GM12801 (cell line): ENCODE measurements around the gene PNPLA1.

ENCODE experiments used
- CTCF ChIP-seq: IDR thresholded peaks from one replicate; pipeline ENCODE4 v1.5.1; 2011; ENCODE audit warnings: control low read depth; ENCODE audit not compliant: insufficient read length; ENCODE audit errors: extremely low read depth

PNPLA1 gene

GRCh38 chr6:36357872-36358225, 88.0 kb downstream of the PNPLA1 start:
- no peak for TF ChIP-seq CTCF
